ENCODE data around the gene GTF2I. TPM values are rescaled to one million over a fixed set of nuclear protein-coding genes. Genes with fewer than 3 reads are reported as not detected.
A peak's percentile ranks its signal among the peaks of the same experiment; 100 is the strongest.

GTF2I gene
- total and polyA plus RNA-seq, 10 of the 15 experiments (the other 5 are each of a cell fraction or from before 2014, with no cell fraction given), result 6.7 to 172 (median 96.9) TPM

- Histone ChIP-seq H3K36me3 (ENCODE audit: control insufficient read depth in 2 of 2, insufficient read depth in 2 of 2, low read length in 1 of 2) (no peaks in the 10 kb centered on the region), H3K27ac (ENCODE audit: control insufficient read depth, insufficient read depth) (peak overlapping the region; percentile 99), H3K27me3 (replicated peaks in 1 of 2; ENCODE audit: control insufficient read depth in 2 of 2, insufficient read depth in 2 of 2, low read length in 1 of 2) (no peaks in the 10 kb centered on the region), H3K79me2 (ENCODE audit: control insufficient read depth, insufficient read depth, low read length) (peaks cover 45% of the 10 kb centered on the region), H2AFZ (ENCODE audit: control insufficient read depth, low read depth, low read length) (peak overlapping the region; percentile 20), H4K20me1 (ENCODE audit: control insufficient read depth, insufficient read depth) (no peaks in the 10 kb centered on the region), H3K4me1 (ENCODE audit: control insufficient read depth, insufficient read depth, low read length) (peaks cover 4% of the 10 kb centered on the region; the same call in 1 of the 2 replicates), H3K9ac (ENCODE audit: control insufficient read depth, insufficient read depth, low read length) (peak overlapping the region; percentile 97), H3K4me3 (peak overlapping the region; percentile 64), H3K4me2 (ENCODE audit: control insufficient read depth, insufficient read depth) (peak overlapping the region; percentile 97), H3K9me3 (replicated peaks; ENCODE audit: control insufficient read depth, insufficient read depth, low read length) (no peaks in the 10 kb centered on the region)
- SMC1A ChIA-PET (ENCODE audit: uncharacterized antibody, unreplicated experiment), result interaction anchor here (1.0 to 1.2 kb wide), 3 partner anchors 13 to 91 kb away, joined by 3 read pairs; no protein-coding TSS in a partner anchor
- BruUV-seq (replicated peaks), result no TSS peak
- WGBS (ENCODE audit: insufficient coverage, insufficient replicate concordance, low lambda C conversion rate, missing lambda C conversion rate), result 3% methylated on average over 13 of the region's 23 CpGs
- ATAC-seq (peak; percentile 3; the same call in 1 of the 3 replicates), FAIRE-seq (no peak), DNase-seq (ENCODE audit: low read depth, low spot score) (no peak)
- in situ Hi-C loops (cut with MboI), result no loop called here
- CTCF ChIA-PET, result interaction anchor here (0.6 to 1.4 kb wide), 4 partner anchors 10 to 39 kb away, joined by 3 read pairs; no protein-coding TSS in a partner anchor
- intact Hi-C loops (cut with micrococcal nuclease; ENCODE audit: unreplicated experiment), result loop anchor here (5.0 kb wide), 1 partner anchor 444 kb away; the partner anchor contains the start of gene LAT2
- POLR2A ChIA-PET, result interaction anchor here (1.1 to 2.3 kb wide), 3 partner anchors 9 to 70 kb away, joined by 3 to 9 read pairs (median 6); no protein-coding TSS in a partner anchor
- RAD21 ChIA-PET (ENCODE audit: unreplicated experiment), result interaction anchor here (0.8 to 2.2 kb wide), 3 partner anchors 40 to 69 kb away, joined by 3 to 10 read pairs (median 8); no protein-coding TSS in a partner anchor
- 0 out of 2 replicates have a peak, but pooled peaks have one; percentile 7 for TF ChIP-seq CREB1 (IDR thresholded peaks at IDR 0.05; ENCODE audit: low read depth)
- TF ChIP-seq GATAD2B (conservative IDR thresholded peaks at IDR 0.05; ENCODE audit: low read depth), result no peak
- TF ChIP-seq SREBF2 (IDR thresholded peaks at IDR 0.05; ENCODE audit: low read length), result no peak
- peak; percentile 53 for TF ChIP-seq RAD21 (IDR thresholded peaks at IDR 0.05; ENCODE audit: insufficient read depth, low read depth, low read length)
- 0 out of 2 replicates have a peak, but pooled peaks have one; percentile 61 for TF ChIP-seq CHD1 (IDR thresholded peaks at IDR 0.05; ENCODE audit: low read depth, low read length)
- TF ChIP-seq ZBTB33 (IDR thresholded peaks at IDR 0.05), result no peak
- TF ChIP-seq RB1 (IDR thresholded peaks at IDR 0.05; ENCODE audit: borderline replicate concordance), result 0 out of 2 replicates have a peak, but pooled peaks have one; percentile 29
- TF ChIP-seq BHLHE40 (IDR thresholded peaks at IDR 0.05; ENCODE audit: borderline replicate concordance in 1 of 2, low read depth in 2 of 2, low read length in 1 of 2), result 0 out of 4 replicates have a peak, but pooled peaks of 1 of the 2 experiments have one; percentile 14
- 0 out of 2 replicates have a peak, but pooled peaks have one; percentile 4 for TF ChIP-seq ELK1 (IDR thresholded peaks at IDR 0.05; ENCODE audit: low read depth, low read length)
- no peak for TF ChIP-seq GABPA (IDR thresholded peaks at IDR 0.05; ENCODE audit: low read depth)
- peak in 2 of 3 experiments; percentile 8 to 59; a peak in 3 of 6 replicates for TF ChIP-seq CTCF (IDR thresholded peaks at IDR 0.05 in 2 of 3, conservative IDR thresholded peaks at IDR 0.05 in 1 of 3; ENCODE audit: control insufficient read depth in 2 of 3, extremely low read depth in 1 of 3, insufficient read depth in 1 of 3, low read depth in 3 of 3, low read length in 3 of 3)
- TF ChIP-seq JUND (IDR thresholded peaks at IDR 0.05; ENCODE audit: low read depth, low read length), result no peak
- peak; percentile 40; the same call in 1 of the 2 replicates for TF ChIP-seq ZNF384 (IDR thresholded peaks at IDR 0.05; ENCODE audit: borderline replicate concordance, low read depth, low read length)
- peak; percentile 51 for TF ChIP-seq IKZF1 (conservative IDR thresholded peaks at IDR 0.05)
- TF ChIP-seq, protein P1, sequence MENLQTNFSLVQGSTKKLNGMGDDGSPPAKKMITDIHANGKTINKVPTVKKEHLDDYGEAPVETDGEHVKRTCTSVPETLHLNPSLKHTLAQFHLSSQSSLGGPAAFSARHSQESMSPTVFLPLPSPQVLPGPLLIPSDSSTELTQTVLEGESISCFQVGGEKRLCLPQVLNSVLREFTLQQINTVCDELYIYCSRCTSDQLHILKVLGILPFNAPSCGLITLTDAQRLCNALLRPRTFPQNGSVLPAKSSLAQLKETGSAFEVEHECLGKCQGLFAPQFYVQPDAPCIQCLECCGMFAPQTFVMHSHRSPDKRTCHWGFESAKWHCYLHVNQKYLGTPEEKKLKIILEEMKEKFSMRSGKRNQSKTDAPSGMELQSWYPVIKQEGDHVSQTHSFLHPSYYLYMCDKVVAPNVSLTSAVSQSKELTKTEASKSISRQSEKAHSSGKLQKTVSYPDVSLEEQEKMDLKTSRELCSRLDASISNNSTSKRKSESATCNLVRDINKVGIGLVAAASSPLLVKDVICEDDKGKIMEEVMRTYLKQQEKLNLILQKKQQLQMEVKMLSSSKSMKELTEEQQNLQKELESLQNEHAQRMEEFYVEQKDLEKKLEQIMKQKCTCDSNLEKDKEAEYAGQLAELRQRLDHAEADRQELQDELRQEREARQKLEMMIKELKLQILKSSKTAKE (IDR thresholded peaks at IDR 0.05; ENCODE audit: low read depth, poor library complexity, severe bottlenecking), result peak; percentile 47
- TF ChIP-seq TCF7 (IDR thresholded peaks at IDR 0.05; ENCODE audit: borderline replicate concordance), result peak; percentile 96
Observed at GRCh38 chr7:74656441-74656836, 1.1 kb upstream of the GTF2I start.
